IPS DF 19.7 (cell line): Measurements from ENCODE around the gene TNRC6A.
"Not testable (repeated sequence)": the region's sequence is repeated elsewhere in the genome, so short reads cannot be mapped to it uniquely, and the experiment has no call there.

Experiments
- DNase-seq: peaks from one replicate; pipeline ENCODE4 v3.0.0-alpha.2; 2013; ENCODE audit warnings: low read depth, low spot score

The TNRC6A gene

GRCh38 chr16:24845726-24846547, 116.5 kb downstream of the TNRC6A start, which contains the start of gene SLC5A11:
Gene SLC5A11, plus strand, starts transcription at chr16:24845963. Its CDS starts 12,681 bp downstream, at chr16:24858644.
- no peak for DNase-seq

GRCh38 chr16:24846548-24847357, 117.3 kb downstream of the TNRC6A start:
- DNase-seq, result no peak

GRCh38 chr16:24847358-24847664, 117.9 kb downstream of the TNRC6A start:
- DNase-seq, result no peak

- no peak for DNase-seq
Measured at GRCh38 chr16:24848065-24848464, 118.6 kb downstream of the TNRC6A start.

GRCh38 chr16:24849641-24850040, 120.2 kb downstream of the TNRC6A start:
- DNase-seq, result no peak

- no peak for DNase-seq
Measured at GRCh38 chr16:24850289-24850938, 121.0 kb downstream of the TNRC6A start.

GRCh38 chr16:24851700-24852099, 122.2 kb downstream of the TNRC6A start:
- no peak for DNase-seq

GRCh38 chr16:24852281-24852721, 122.8 kb downstream of the TNRC6A start:
- DNase-seq, result no peak

- DNase-seq, result no peak
Measured at GRCh38 chr16:24853169-24853824, 123.8 kb downstream of the TNRC6A start.

GRCh38 chr16:24853830-24854229, 124.4 kb downstream of the TNRC6A start:
- DNase-seq, result no peak

- no peak for DNase-seq
Measured at GRCh38 chr16:24854607-24855171, 125.2 kb downstream of the TNRC6A start.

GRCh38 chr16:24855678-24856077, 126.2 kb downstream of the TNRC6A start:
- no peak for DNase-seq

- DNase-seq, result not testable (repeated sequence)
Measured at GRCh38 chr16:24856871-24857270, 127.4 kb downstream of the TNRC6A start.

- no peak for DNase-seq
Measured at GRCh38 chr16:24858219-24859041, 129.0 kb downstream of the TNRC6A start.

GRCh38 chr16:24861461-24861860, 132.0 kb downstream of the TNRC6A start:
- DNase-seq, result no peak

- no peak for DNase-seq
Measured at GRCh38 chr16:24863582-24864437, 134.4 kb downstream of the TNRC6A start.

- DNase-seq, result no peak
Measured at GRCh38 chr16:24869033-24869432, 139.6 kb downstream of the TNRC6A start.

GRCh38 chr16:24871891-24872290, 142.4 kb downstream of the TNRC6A start:
- no peak for DNase-seq

- no peak for DNase-seq
Measured at GRCh38 chr16:24873028-24873427, 143.6 kb downstream of the TNRC6A start.

- no peak for DNase-seq
Measured at GRCh38 chr16:24875466-24875865, 146.0 kb downstream of the TNRC6A start.
